Spleen (tissue), 7 donors: ENCODE data around the gene NPHP4.

Experiments
- POLR2A ChIP-seq, 3 donors: fragments of 450-650 bp; IDR thresholded peaks; one replicate each; pipeline ENCODE4 v1.5.1; 2017; ENCODE audit warnings: antibody characterized with exemption in 3 of 3, mild to moderate bottlenecking in 1 of 3
- POLR2AphosphoS5 ChIP-seq, 3 donors: sonication (generic); formaldehyde crosslinking; IDR thresholded peaks; one replicate each; pipeline ENCODE4 v1.5.1; 2017; ENCODE audit warnings: antibody characterized with exemption in 3 of 3
- TF ChIP-seq, protein P1 (sequence below), 11 experiments: fragments of 200-600 bp in 7 of 11; fragments of 450-650 bp in 4 of 11; sonication (generic) in 4 of 11; IDR thresholded peaks in 8 of 11; conservative IDR thresholded peaks in 3 of 11; 1 replicate in 7 of 11; 2 replicates in 4 of 11; pipeline versions ENCODE4 v1.4.0 to v1.8.0; 2016 to 2021; ENCODE audit warnings: antibody characterized with exemption in 11 of 11, inconsistent platforms in 4 of 11, mild to moderate bottlenecking in 1 of 11
- donor health status: DM: no; HTN: no; CAD: no; lungs with moderate emphysema.
- donor health status: DM: no; HTN: no; CAD: no.
- donor health status: DM: no; HTN: no; CAD: no.

DNA sequence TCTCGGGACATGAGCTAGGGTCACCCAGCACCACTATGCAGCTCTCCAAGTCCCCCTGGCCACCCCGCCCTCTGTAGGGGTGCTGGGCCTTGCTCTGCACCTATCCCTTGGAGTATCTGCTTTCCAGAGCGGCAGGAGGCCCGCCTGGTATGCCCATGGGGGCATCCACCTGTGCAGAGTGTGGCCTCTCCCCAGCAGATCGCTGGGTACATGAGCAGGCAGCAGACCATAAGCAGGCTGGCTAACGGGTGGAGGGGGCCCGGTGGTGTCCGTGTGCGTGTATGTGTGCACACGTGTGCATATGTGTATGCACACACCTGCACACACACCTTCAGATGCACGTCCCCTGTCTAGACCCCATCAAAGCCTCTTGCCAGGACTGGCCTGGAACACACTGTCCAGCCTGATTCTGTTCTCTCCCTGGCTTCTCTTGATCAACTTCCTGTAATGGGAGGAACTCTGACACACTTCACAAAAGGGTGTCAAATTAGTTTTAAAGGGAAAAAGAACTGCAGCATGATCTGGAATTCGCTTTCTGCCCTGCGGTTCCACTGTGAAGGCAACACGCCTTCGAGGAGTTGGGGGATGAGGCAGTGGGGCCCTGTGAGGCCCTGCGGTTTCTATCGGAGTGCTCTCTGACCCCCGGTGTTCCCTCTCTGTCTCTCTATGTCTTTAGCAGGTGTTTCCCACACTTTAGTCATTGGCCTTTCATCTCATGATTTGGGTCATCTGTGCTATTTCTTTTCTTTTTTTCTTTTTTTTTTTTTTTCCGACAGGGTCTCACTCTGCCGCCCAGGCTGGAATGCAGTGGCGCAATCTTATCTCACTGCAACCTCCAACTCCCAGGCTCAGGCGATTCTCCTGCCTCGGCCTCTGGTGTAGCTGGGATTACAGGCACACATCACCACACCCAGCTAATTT, 17.2 kb upstream of the NPHP4 start:
- TF ChIP-seq POLR2AphosphoS5 (IDR thresholded peaks at IDR 0.05) (peak in 1 of 3 donors; percentile 29), POLR2A (IDR thresholded peaks at IDR 0.05) (no peak)
- TF ChIP-seq, protein P1, sequence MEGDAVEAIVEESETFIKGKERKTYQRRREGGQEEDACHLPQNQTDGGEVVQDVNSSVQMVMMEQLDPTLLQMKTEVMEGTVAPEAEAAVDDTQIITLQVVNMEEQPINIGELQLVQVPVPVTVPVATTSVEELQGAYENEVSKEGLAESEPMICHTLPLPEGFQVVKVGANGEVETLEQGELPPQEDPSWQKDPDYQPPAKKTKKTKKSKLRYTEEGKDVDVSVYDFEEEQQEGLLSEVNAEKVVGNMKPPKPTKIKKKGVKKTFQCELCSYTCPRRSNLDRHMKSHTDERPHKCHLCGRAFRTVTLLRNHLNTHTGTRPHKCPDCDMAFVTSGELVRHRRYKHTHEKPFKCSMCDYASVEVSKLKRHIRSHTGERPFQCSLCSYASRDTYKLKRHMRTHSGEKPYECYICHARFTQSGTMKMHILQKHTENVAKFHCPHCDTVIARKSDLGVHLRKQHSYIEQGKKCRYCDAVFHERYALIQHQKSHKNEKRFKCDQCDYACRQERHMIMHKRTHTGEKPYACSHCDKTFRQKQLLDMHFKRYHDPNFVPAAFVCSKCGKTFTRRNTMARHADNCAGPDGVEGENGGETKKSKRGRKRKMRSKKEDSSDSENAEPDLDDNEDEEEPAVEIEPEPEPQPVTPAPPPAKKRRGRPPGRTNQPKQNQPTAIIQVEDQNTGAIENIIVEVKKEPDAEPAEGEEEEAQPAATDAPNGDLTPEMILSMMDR (IDR thresholded peaks at IDR 0.05 in 8 of 11, conservative IDR thresholded peaks at IDR 0.05 in 3 of 11): no peak
